ENCODE data around the gene PIAS3. TPM values are rescaled to one million over a fixed set of nuclear protein-coding genes. Genes with fewer than 3 reads are reported as not detected.

Gene PIAS3
- total and polyA plus RNA-seq, 2 donors from 2014 or later = 12.5 to 36.9 TPM

GRCh38 chr1:145827966-145828365 is 30.9 kb downstream of the PIAS3 start:
- no peak for FAIRE-seq
- Histone ChIP-seq H3K27me3 (ENCODE audit: control insufficient read depth, insufficient read depth, low read length) (no peaks in the 10 kb centered on the region), H3K4me3 (ENCODE audit: low read length in 3 of 3) (no peak overlapping the region), H3K4me1 (ENCODE audit: control insufficient read depth in 2 of 3, insufficient read depth in 2 of 3, low read depth in 1 of 3, low read length in 3 of 3) (peaks cover 0 to 6% (median 0%) of the 10 kb centered on the region in 3 donors), H3K9me3 (ENCODE audit: control insufficient read depth in 2 of 3, insufficient read depth in 1 of 3, low read length in 3 of 3) (no peaks in the 10 kb centered on the region), H3K36me3 (ENCODE audit: control insufficient read depth in 2 of 3, insufficient read depth in 3 of 3, low read length in 3 of 3) (peaks cover 21 to 50% (median 42%) of the 10 kb centered on the region in 3 donors), H3K27ac (ENCODE audit: low read depth in 2 of 2, low read length in 2 of 2) (no peak overlapping the region), H3K9ac (ENCODE audit: low read length in 3 of 3) (no peak overlapping the region)
- intact Hi-C loops (cut with DNase I) = no loop called here
- no peak for TF ChIP-seq CTCF (IDR thresholded peaks at IDR 0.05; ENCODE audit: borderline replicate concordance, extremely low read depth, insufficient read depth)
- DNase-seq = no peak

GRCh38 chr1:145826030-145826429 is 32.9 kb downstream of the PIAS3 start:
- intact Hi-C loops (cut with DNase I) = no loop called here
- no peak overlapping the region for H3K4me3 ChIP-seq (ENCODE audit: low read length in 3 of 3)
- DNase-seq = no peak
- no peaks in the 10 kb centered on the region for H3K27me3 ChIP-seq (ENCODE audit: control insufficient read depth, insufficient read depth, low read length)
- no peak overlapping the region for H3K9ac ChIP-seq (ENCODE audit: low read length in 3 of 3)
- H3K36me3 ChIP-seq (ENCODE audit: control insufficient read depth in 2 of 3, insufficient read depth in 3 of 3, low read length in 3 of 3) = peaks cover 17 to 36% (median 34%) of the 10 kb centered on the region in 3 donors
- no peak for TF ChIP-seq CTCF (IDR thresholded peaks at IDR 0.05; ENCODE audit: borderline replicate concordance, extremely low read depth, insufficient read depth)
- H3K4me1 ChIP-seq (ENCODE audit: control insufficient read depth in 2 of 3, insufficient read depth in 2 of 3, low read depth in 1 of 3, low read length in 3 of 3) = peaks cover 0 to 6% (median 0%) of the 10 kb centered on the region in 3 donors
- H3K27ac ChIP-seq (ENCODE audit: low read depth in 2 of 2, low read length in 2 of 2) = no peak overlapping the region
- no peaks in the 10 kb centered on the region for H3K9me3 ChIP-seq (ENCODE audit: control insufficient read depth in 2 of 3, insufficient read depth in 1 of 3, low read length in 3 of 3)
- FAIRE-seq = no peak

DNA sequence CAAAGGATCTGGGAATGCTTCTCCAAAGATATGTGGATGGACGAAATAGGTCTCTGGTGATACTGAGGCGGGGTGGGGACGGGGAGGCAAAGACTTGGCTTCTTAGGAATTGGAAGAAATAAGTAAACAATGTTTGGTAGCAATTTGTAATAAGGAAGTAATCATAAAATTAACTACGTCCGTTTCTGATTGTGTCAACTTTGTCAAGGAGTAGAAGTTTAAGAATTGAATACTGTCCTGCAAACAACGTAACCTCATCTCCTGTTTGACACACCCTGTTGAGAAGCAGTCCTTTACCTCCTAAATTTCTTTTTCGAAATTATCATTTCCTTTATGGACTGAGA is 34.4 kb downstream of the PIAS3 start:
- H3K27ac ChIP-seq (ENCODE audit: low read depth in 2 of 2, low read length in 2 of 2) = peak overlapping the region; percentile 83 to 85
- peak overlapping the region; percentile 12 to 84 (median 82) for H3K9ac ChIP-seq (ENCODE audit: low read length in 3 of 3)
- intact Hi-C loops (cut with DNase I) = no loop called here
- H3K36me3 ChIP-seq (ENCODE audit: control insufficient read depth in 2 of 3, insufficient read depth in 3 of 3, low read length in 3 of 3) = peaks cover 17 to 30% (median 25%) of the 10 kb centered on the region in 3 donors
- peaks cover 0 to 6% (median 0%) of the 10 kb centered on the region in 3 donors for H3K4me1 ChIP-seq (ENCODE audit: control insufficient read depth in 2 of 3, insufficient read depth in 2 of 3, low read depth in 1 of 3, low read length in 3 of 3)
- peak overlapping the region; percentile 71 to 97 (median 73) for H3K4me3 ChIP-seq (ENCODE audit: low read length in 3 of 3)
- TF ChIP-seq CTCF (IDR thresholded peaks at IDR 0.05; ENCODE audit: borderline replicate concordance, extremely low read depth, insufficient read depth) = no peak
- peak in 1 of 5 donors; percentile 29 for DNase-seq
- H3K27me3 ChIP-seq (ENCODE audit: control insufficient read depth, insufficient read depth, low read length) = no peaks in the 10 kb centered on the region
- no peak for FAIRE-seq
- H3K9me3 ChIP-seq (ENCODE audit: control insufficient read depth in 2 of 3, insufficient read depth in 1 of 3, low read length in 3 of 3) = no peaks in the 10 kb centered on the region

All from kidney (tissue), 14 donors.